Mononuclear cell (primary cell): ENCODE data around the gene ARHGAP26. TPM values are rescaled to one million over a fixed set of nuclear protein-coding genes. Genes with fewer than 3 reads are reported as not detected.

ENCODE experiments used
- H3K27me3 ChIP-seq: 2 replicates; pipeline ENCODE4 v1.6.0; 2011; ENCODE audit warnings: low read length, control low read depth; ENCODE audit not compliant: insufficient read depth
- H3K4me1 ChIP-seq: 2 replicates; pipeline ENCODE4 v1.5.1; 2011; ENCODE audit warnings: mild to moderate bottlenecking, low read length, control low read depth; ENCODE audit not compliant: insufficient read depth
- H3K4me3 ChIP-seq: 2 replicates; pipeline ENCODE4 v1.5.1; 2011; ENCODE audit warnings: mild to moderate bottlenecking, low read length, moderate library complexity
- H3K9me3 ChIP-seq: 2 replicates; pipeline ENCODE4 v1.5.1; 2011; ENCODE audit warnings: low read depth, mild to moderate bottlenecking, control low read depth, low read length
- total RNA-seq: library from RNA; depleted of rRNA; stranded (reverse); fragments of >200 nt; gene quantifications from one replicate; pipeline ENCODE4 v1.2.3, GENCODE V29; 2012

The ARHGAP26 gene
- total RNA-seq, 1 donor, result 53.6 TPM

DNA sequence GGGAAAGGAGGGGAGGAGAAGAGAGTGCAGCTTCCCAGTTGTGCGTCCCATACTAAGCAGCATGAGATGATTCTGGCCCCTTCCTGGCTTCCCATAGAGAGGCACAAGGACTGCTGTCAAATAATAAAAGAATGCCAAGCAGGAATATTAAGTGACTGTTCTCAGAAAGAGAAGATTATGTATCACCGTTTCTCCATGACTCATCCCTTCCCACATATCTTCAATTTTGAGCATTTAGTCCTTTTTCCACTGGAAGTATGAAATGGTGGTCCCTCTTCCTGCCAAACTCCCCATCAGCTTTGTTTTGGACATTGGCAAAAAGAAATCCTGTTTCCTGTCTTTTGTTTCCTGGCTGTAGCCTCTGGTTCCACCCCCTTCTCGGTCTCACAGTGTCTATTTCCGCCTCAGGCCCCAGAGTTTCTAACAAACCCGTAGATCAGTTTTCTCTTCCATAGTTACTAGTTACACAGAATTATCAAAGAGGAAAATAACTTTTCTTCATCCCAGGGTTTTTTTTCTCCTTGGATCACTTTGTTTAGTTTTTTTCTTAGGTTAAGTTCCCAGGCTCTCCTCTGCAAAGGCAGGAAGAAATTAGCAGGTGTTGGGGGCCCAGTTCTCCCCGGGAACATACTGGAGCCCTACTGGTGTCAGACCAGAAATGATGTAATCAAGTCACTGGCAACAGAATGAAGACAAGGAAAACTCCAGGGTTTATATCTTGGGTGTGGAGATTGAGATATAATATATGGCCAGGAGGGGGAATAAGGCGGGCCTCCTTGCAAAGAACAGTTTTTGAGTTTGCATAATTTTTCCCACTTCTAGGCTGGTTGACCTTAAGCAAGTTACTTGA lies 26.4 kb upstream of the ARHGAP26 start:
- Histone ChIP-seq H3K4me3 (no peak overlapping the region), H3K27me3 (no peaks in the 10 kb centered on the region), H3K9me3 (no peaks in the 10 kb centered on the region), H3K4me1 (peaks cover 7% of the 10 kb centered on the region)

DNA sequence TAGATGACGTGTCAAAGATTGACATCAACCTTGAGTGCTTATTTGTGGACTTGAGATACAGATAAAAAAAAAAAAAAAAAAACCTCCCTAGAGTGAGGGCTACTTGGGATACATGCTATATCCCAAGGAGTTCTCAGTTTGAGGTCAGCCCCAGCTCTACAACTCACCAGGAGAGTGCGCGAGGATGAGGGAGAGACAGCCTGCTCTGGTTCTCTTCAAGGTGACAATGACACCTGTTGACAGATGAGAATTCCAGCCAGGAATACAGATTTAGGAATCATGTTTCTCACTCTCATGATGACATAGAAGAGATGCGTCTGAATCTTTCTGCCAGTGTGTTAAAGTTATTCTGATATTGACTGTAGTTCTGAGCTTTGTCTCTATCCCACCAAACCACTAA lies 24.9 kb upstream of the ARHGAP26 start:
- Histone ChIP-seq H3K9me3 (no peaks in the 10 kb centered on the region), H3K4me1 (peaks cover 20% of the 10 kb centered on the region), H3K27me3 (no peaks in the 10 kb centered on the region), H3K4me3 (no peak overlapping the region)

DNA sequence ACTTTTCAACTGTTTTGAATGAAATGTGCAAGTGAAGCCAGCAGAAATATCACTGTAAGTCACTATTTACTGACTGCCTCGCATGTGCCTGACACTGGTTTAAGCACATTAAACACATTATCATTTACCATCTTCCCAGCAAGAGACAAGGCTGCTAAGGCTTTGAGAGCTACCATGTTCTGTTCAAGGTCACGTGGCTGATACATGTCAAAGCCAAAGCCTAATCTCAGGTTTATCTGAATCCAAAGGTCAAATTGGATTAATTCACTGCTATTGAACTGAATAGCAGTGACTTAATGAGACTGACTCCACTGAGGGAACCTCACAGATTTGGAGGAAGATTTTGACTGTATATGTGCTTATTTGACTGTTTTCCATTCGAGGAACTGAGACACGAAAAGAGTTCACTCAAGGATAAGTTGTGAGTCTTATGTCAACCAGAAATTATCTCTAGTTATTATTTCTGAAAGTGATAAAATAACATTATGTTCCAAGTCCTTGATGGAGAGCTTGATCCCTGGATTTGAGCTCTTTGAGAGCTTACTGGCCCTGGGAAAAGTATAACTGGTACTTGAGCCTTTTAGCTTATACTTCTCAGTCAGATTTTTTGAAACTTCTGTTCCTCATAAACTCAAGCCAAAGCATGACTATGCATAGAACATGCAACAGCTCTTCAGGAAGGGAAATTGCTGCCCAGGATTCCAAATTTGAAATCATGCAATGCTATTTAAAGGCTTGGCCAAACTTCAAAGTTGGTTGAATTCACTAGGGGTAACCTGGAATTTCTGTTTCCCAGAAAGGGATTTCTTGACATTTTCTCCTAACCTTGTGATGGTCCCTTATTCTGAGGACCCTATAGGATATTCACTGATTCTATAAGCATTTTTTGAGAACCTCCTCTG lies 23.4 kb upstream of the ARHGAP26 start:
- Histone ChIP-seq H3K9me3 (no peaks in the 10 kb centered on the region), H3K4me1 (peaks cover 20% of the 10 kb centered on the region)

DNA sequence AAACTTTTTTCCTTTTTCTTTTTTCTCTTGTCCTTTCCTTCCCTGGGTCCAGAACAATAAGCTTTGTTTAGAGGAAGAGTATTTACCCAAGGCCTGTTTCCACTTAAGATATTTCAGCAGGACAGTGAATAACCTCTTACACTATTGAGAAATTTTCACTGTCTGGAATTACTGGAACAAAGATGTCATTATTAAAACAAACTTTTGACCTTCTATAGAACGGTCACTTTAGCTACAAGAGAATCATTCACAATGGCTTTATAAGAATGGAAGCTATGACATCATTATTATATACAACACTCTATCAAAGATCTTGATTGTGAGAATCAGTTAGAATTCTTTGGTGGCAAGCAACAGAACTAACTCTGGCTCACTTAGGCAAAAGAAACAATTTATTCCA lies 22.0 kb upstream of the ARHGAP26 start:
- H3K4me3 ChIP-seq, result no peak overlapping the region

More for the DNA sequence above, 23.4 kb upstream of the ARHGAP26 start:
- Histone ChIP-seq H3K4me3 (no peak overlapping the region), H3K27me3 (no peaks in the 10 kb centered on the region)

DNA sequence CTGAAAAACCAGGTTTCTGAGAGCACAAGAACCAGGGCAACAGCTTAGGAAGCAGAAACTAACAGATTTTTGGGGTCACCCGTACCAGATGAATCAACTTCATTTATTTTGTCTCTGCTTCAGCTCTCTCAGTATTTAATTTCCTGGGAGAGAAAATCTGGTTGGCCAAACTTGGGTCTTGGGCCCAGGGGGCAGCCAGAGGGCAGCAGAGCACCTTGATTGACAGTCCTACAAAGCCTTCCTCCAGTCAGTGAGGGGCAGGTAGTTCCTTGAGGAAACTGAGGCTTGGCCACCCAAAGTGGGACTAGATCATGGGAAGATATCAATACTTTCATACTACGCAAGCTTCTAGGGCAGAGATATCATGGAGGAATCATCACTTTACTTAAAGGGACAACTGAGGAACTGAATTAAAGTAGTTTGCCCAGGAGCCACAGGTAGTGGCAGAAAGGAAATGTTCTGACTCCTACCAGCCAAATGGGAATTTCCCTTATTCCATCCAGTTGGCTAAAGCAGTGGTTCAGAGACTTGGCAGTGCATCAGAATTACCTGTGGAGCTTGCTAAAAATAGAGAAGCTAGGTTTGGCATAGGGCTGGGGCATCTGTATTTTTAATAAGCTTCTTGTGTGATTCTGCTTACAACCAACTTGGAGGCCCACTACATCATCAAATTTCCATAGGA lies 21.5 kb upstream of the ARHGAP26 start:
- peaks cover 20% of the 10 kb centered on the region for H3K4me1 ChIP-seq
- no peaks in the 10 kb centered on the region for H3K27me3 ChIP-seq
- H3K9me3 ChIP-seq, result no peaks in the 10 kb centered on the region
- H3K4me3 ChIP-seq, result no peak overlapping the region

More for the DNA sequence above, 22.0 kb upstream of the ARHGAP26 start:
- Histone ChIP-seq H3K9me3 (no peaks in the 10 kb centered on the region), H3K27me3 (no peaks in the 10 kb centered on the region), H3K4me1 (peaks cover 20% of the 10 kb centered on the region)

DNA sequence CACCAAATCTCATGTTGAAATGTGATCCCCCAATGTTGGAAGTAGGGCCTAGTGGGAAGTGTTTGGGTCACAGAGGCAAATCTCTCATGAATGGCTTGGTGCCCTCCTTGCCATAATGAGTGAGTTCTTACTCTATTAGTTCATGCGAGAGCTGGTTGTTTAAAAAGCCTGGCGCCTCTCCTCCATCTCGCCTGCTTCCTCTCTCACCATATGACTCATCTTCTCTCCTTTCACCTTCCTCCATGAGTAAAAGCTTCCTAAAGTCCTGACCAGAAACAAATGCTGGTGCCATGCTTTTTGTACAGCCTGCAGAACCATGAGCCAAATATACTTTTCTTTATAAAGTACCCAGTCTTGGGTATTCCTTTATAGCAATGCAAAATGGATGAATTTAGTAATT lies 20.9 kb upstream of the ARHGAP26 start:
- Histone ChIP-seq H3K4me3 (no peak overlapping the region), H3K27me3 (no peaks in the 10 kb centered on the region), H3K4me1 (peaks cover 20% of the 10 kb centered on the region), H3K9me3 (no peaks in the 10 kb centered on the region)

DNA sequence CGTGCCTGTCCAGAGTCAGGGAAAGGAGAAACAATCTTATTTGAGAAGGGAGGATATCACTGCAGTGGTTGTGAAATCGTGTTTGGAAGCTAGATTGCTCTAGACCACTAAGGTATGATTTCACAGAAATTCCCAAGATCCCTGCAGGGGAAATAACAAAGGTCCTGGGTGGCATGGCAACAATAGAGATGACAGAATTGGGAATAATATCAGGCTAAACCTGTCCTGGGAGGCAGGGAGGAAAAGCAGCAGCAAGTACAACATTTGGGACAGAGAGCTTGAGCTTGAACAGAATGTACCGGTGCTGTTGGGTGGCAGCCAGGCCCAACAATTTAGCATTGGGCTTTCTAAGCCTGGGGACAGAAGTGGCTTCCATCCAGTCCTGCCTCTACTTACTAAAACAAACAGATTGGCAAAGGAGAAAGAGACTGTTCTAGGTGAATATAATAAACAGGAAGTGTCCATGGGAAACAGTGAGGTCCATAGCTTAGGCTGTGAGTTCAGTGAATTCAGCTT lies 17.0 kb upstream of the ARHGAP26 start:
- Histone ChIP-seq H3K4me1 (peaks cover 24% of the 10 kb centered on the region), H3K27me3 (no peaks in the 10 kb centered on the region), H3K4me3 (no peak overlapping the region), H3K9me3 (no peaks in the 10 kb centered on the region)

DNA sequence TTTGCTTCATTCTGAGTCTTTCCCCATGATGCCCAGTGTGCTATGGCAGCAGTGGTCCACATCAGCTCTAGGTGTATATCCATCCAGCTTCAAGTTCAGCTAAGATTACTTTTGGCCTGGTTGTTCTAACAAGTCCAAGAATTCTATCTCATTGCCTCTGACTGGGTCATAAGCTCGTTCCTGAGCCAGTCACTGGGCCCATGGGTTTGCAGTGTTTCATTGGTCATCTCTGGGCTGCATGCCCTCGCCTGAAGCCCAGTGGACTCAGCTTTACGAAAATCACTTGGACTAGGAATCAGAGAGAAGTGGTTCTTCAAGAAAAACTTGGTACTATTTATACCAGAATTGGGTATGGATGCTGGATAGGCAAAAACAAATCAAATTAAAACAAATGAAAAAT lies 16.1 kb upstream of the ARHGAP26 start:
- peaks cover 25% of the 10 kb centered on the region for H3K4me1 ChIP-seq
- no peak overlapping the region for H3K4me3 ChIP-seq
- H3K9me3 ChIP-seq, result no peaks in the 10 kb centered on the region
- H3K27me3 ChIP-seq, result no peaks in the 10 kb centered on the region

DNA sequence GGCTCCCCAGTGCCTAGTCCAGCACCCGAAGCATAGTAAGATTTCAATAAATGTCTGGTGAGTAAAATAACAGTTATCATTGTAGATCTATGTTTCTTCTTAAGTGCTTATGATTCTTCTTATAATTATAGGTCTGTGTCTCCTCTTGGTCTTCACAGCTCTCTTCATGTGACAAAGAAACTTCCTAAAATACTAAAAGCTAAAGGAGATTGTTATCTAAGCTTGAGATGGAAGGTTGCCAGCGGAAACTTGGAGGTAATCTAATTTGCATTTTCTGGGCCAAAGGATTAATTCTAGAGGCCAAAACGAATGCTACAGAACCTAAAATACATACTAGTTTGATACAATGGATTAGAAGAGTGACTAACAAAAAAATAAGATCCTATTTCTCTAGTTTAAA lies 13.6 kb upstream of the ARHGAP26 start:
- H3K4me1 ChIP-seq, result peaks cover 14% of the 10 kb centered on the region
- H3K27me3 ChIP-seq, result no peaks in the 10 kb centered on the region
- no peak overlapping the region for H3K4me3 ChIP-seq
- no peaks in the 10 kb centered on the region for H3K9me3 ChIP-seq

DNA sequence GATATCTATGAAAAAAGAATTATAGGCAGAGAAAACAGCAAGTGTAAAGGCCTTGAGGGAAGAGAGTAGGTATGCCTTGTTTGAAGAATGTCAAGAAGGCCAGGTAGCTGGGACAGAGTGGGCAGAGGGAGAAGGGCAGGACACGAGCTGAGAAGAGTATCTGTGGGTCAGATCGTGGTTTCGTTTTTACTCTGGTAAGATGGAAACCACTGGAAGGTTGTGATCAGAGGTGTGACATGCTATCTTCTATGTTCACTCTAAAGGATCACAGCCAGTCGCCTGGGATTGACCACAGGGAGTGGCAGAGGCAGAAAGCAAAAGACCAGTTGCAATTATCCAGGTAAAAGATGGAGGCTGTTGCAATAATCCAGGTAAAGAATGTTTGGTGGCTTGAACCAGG lies 12.6 kb upstream of the ARHGAP26 start:
- Histone ChIP-seq H3K27me3 (no peaks in the 10 kb centered on the region), H3K4me3 (no peak overlapping the region), H3K9me3 (no peaks in the 10 kb centered on the region), H3K4me1 (peaks cover 20% of the 10 kb centered on the region)

DNA sequence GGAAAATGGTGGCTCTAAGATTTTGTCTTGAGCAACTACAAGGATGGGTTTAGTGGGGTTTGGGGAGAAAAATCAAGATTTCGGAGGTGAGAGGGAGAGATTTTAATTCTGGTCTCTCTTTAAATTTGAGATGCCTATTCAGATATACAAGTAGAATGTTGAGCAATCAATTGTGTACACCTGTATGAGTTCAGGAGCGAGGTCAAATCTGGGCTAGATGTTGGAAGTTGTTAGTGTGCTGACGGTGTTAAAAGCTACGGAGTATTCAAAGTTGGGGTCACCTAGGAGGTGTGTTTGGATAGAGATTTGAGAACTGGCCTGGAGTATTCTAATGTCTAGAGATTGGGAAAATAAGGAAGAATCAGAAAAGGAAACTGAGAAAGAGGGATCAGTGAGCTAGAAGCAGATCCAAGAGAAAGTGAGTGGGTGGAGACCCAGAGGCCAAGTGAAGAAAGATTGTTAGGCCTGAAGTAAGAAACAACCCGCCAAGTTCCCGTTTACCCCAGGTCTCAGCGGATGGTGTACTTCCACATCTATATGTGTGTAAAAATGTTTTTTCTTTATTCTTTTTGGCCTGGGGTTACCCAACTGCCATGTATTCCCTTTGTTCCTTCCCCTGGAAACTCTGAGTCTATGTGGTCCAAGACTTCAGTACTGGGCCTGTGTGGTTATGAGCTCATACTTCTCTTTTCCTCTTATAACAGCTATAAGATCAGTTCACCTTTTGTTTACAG lies 11.9 kb upstream of the ARHGAP26 start:
- Histone ChIP-seq H3K4me1 (peaks cover 24% of the 10 kb centered on the region), H3K27me3 (no peaks in the 10 kb centered on the region), H3K4me3 (no peak overlapping the region), H3K9me3 (no peaks in the 10 kb centered on the region)

DNA sequence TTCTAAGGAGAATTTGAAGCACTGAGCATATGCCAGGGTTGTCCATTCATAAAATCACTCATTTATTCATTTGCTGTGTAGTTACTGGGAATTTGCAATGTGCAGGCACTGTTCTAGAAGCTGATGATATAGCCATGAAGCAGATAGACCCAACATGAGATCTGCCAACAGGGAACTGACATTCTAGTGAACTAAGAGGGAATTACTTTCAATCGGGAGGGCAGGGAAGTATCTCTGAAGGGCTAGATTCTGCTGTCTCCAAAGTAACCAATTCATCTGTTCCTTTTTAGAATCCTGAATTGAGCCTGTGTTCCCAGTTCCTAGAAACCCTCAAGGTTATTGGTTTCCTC lies 11.4 kb upstream of the ARHGAP26 start:
- Histone ChIP-seq H3K9me3 (no peaks in the 10 kb centered on the region), H3K4me3 (no peak overlapping the region), H3K4me1 (peaks cover 24% of the 10 kb centered on the region), H3K27me3 (no peaks in the 10 kb centered on the region)

DNA sequence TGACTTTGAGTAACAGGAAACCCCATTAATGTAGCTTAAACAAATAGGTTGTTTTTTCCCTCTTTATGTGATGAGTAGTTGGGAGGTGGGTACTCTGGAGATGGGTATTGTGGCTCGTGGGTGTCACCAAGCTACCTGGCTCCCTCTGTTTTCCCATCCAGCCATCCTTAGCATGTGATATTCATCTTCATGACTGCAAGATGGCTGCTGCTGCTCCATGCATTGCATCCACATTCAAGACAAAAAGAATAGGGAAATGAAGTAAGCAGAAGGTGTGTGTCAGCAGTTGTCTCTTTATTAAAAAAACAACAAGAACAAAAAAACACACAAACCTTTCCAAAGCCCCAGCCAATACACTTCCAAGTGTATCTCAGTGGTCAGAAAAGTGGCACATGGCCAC lies 6.5 kb upstream of the ARHGAP26 start:
- no peaks in the 10 kb centered on the region for H3K9me3 ChIP-seq
- H3K4me3 ChIP-seq, result no peak overlapping the region
- no peaks in the 10 kb centered on the region for H3K27me3 ChIP-seq
- H3K4me1 ChIP-seq, result peaks cover 13% of the 10 kb centered on the region

DNA sequence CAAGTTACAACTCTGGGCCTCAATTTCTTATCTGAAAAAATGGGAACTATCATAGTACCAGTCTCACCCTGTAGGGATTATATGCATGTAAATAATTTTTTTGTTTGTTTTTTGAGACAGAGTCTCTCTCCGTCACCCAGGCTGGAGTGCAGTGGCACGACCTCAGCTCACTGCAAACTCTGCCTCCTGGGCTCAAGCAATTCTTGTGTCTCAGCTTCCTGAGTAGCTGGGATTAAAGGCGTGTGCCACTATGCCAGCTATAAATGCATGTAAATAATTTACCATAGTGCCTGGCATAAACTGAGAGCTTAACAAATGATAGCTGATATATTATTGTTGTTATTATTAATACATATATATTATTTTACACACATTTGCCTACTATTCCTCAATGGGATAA lies 3.0 kb upstream of the ARHGAP26 start:
- H3K4me1 ChIP-seq, result peaks cover 31% of the 10 kb centered on the region
- no peaks in the 10 kb centered on the region for H3K27me3 ChIP-seq
- H3K9me3 ChIP-seq, result no peaks in the 10 kb centered on the region
- H3K4me3 ChIP-seq, result no peak overlapping the region
